Measurements from ENCODE around the gene TRIM29. TPM values are rescaled to one million over a fixed set of nuclear protein-coding genes. Genes with fewer than 3 reads are reported as not detected.

TRIM29 gene
- total and polyA plus RNA-seq, 12 donors: 0.24 to 4.3 (median 1.1) TPM; not detected in 3

DNA sequence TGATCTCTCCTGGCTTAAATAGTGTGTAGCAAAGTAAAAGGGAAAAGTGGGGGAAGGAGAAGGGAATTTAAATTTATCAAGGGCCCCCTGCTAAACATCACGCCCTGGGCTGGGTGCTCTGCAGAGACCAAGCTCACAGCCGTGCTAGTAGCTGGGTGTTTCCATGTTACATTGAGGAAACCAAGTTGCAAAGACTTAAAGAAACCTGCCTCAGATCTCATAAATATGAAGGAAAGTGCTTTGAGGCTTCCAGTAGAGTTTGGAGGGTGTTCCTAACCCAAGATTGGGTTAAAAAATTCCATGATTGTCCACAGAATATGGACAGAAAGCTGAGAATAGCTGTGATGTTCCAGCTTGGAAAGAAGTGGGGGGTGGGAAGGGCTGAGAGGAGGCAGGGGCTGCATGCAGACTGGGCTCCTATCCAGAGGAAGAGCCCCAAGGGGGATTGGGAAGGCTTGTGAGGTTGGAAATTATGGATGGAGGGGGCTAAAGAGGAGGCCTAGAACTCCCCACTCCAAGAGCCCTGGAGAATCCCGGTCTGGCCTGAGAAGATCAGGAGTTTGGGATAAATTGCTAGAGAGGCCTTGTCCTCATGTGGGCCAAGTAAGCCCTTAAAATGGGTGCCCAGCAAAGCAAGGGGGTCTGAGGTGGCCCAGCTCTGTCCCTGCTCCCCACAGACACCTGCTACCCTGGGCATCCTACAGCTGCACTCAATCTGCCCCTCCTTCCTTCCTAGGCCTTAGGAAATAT, 48.0 kb upstream of the TRIM29 start:
- Histone ChIP-seq H3K27me3 (no peaks in the 10 kb centered on the region), H3K4me1 (replicated peaks in 1 of 2) (peaks cover 18 to 36% of the 10 kb centered on the region in 2 donors), H3K9me3 (replicated peaks in 1 of 3) (no peaks in the 10 kb centered on the region), H3K27ac (peak overlapping the region in 3 of 5 donors; percentile 53 to 80 (median 68)), H3K4me3 (no peak overlapping the region), H3K36me3 (replicated peaks in 1 of 2) (no peaks in the 10 kb centered on the region)
- peak in 5 of 7 donors; percentile 5 to 27 (median 12) for DNase-seq
- intact Hi-C loops (cut with DNase I): no loop called here
- WGBS, 4 donors: 61 to 76% (median 70%) methylated on average over 3 of the region's 3 CpGs
- TF ChIP-seq, protein P1, sequence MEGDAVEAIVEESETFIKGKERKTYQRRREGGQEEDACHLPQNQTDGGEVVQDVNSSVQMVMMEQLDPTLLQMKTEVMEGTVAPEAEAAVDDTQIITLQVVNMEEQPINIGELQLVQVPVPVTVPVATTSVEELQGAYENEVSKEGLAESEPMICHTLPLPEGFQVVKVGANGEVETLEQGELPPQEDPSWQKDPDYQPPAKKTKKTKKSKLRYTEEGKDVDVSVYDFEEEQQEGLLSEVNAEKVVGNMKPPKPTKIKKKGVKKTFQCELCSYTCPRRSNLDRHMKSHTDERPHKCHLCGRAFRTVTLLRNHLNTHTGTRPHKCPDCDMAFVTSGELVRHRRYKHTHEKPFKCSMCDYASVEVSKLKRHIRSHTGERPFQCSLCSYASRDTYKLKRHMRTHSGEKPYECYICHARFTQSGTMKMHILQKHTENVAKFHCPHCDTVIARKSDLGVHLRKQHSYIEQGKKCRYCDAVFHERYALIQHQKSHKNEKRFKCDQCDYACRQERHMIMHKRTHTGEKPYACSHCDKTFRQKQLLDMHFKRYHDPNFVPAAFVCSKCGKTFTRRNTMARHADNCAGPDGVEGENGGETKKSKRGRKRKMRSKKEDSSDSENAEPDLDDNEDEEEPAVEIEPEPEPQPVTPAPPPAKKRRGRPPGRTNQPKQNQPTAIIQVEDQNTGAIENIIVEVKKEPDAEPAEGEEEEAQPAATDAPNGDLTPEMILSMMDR (IDR thresholded peaks at IDR 0.05): no peak
- no peak for TF ChIP-seq POLR2A (IDR thresholded peaks at IDR 0.05)

DNA sequence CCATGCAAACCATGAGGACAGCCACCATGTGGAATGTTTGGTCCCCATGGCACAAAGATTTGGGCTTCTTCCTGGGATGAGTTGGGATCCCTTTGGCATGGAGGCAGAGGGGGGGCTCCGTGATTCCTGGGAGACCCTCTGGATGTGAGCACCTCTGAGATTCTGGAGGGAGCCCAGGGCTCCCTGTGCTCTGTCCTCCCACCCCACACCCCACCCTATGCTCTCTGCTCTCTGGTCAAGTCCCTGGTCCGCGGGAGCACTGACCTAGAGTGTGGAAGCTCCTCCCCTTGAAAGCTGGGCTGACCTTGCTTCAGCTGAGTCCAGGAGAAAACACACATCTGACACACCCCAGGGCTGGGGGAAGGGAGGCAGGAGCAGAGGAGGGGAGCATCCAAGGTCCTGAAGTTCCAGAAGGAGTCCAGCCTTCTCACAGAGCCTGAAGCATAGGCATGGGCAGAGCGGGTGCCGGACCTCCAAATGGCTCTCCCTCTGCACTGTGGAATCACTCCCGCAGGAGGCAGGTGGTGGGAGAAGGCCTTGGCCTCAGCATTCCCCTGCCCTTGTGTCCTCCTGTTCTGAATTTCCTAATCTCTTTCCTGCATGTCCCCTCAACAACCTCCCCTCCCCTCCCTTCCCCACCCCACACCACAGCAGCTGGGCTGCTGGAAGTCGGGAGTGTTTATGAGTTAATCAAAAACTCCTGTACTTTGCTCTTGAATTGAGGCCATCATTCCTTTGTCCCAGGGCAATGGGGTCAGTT, 47.2 kb upstream of the TRIM29 start:
- 21 to 29% (median 23%) methylated on average over 7 of the region's 7 CpGs for WGBS, 4 donors
- intact Hi-C loops (cut with DNase I): no loop called here
- Histone ChIP-seq H3K4me3 (peak overlapping the region in 1 of 4 donors; percentile 7), H3K27me3 (no peaks in the 10 kb centered on the region), H3K9me3 (replicated peaks in 1 of 3) (no peaks in the 10 kb centered on the region), H3K4me1 (replicated peaks in 1 of 2) (peaks cover 18 to 36% of the 10 kb centered on the region in 2 donors), H3K36me3 (replicated peaks in 1 of 2) (no peaks in the 10 kb centered on the region), H3K27ac (peak overlapping the region in 4 of 5 donors; percentile 56 to 80 (median 64))
- DNase-seq: peak; percentile 82 to 94 (median 91)
- TF ChIP-seq, protein P1 (IDR thresholded peaks at IDR 0.05): no peak
- TF ChIP-seq POLR2A (IDR thresholded peaks at IDR 0.05): peak in 1 of 2 donors; percentile 70

DNA sequence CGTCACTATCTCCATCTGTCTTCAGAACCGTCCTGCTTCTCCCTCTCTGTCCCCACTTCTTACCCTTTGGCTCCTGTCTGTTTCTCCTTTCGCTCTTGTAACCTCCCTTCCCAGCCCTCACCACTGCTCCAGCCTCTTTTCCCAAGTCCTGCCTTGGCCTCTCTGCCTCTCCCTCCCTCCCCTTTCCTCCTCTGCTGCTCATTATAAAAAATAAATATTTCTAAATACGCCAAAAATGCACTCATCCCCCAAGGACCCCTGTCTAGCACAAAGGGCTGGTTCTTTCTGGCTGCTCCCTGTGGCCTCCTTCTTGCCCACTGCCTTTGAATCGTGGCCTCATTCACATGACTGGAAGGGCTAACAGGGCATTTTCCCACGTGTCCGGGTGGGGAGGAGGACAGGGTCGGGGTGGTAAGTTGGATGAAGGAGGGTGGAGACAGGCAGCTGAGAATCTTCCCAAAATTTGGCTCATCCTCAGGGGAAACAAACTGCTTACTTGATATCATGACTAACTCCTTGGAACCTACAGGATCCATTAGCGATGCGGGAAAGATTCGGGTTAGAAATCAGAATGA, 46.5 kb upstream of the TRIM29 start:
- Histone ChIP-seq H3K4me3 (peak overlapping the region in 1 of 4 donors; percentile 7), H3K27ac (peak overlapping the region in 4 of 5 donors; percentile 56 to 80 (median 64)), H3K27me3 (no peaks in the 10 kb centered on the region), H3K4me1 (replicated peaks in 1 of 2) (peaks cover 18 to 36% of the 10 kb centered on the region in 2 donors), H3K36me3 (replicated peaks in 1 of 2) (no peaks in the 10 kb centered on the region), H3K9me3 (replicated peaks in 1 of 3) (no peaks in the 10 kb centered on the region)
- TF ChIP-seq, protein P1 (IDR thresholded peaks at IDR 0.05): no peak
- TF ChIP-seq POLR2A (IDR thresholded peaks at IDR 0.05): no peak
- intact Hi-C loops (cut with DNase I): no loop called here
- 54 to 67% (median 61%) methylated on average over 11 of the region's 11 CpGs for WGBS, 4 donors
- peak in 5 of 7 donors; percentile 11 to 48 (median 28) for DNase-seq

DNA sequence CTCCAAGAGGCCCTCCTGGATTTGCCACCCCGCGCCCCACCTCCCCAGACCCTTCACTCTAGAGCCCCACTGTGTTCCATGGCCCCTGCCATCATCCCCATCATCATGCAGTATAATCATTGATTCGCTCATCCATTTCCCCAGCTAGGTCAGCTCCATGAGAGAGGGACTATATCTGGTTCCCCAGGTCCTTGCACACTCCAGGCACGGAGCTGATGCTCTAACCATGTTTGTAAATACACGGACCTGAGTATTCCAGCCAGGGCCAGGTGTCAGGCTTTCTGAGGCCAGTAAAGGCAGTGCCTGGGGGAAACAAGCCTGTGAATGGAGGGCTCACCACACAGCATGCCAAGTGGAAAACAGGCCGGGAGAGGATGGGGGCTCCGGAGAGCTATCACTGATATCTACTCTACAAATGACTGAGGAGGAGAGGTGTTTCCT, 45.8 kb upstream of the TRIM29 start:
- H3K4me1 ChIP-seq (replicated peaks in 1 of 2): peaks cover 18 to 36% of the 10 kb centered on the region in 2 donors
- H3K27me3 ChIP-seq: no peaks in the 10 kb centered on the region
- peak overlapping the region in 1 of 5 donors; percentile 80 for H3K27ac ChIP-seq

More for the DNA sequence above, 45.8 kb upstream of the TRIM29 start:
- DNase-seq: peak in 2 of 7 donors; percentile 16 to 44
- WGBS, 4 donors: 88 to 95% (median 94%) methylated on average over 7 of the region's 7 CpGs
- H3K9me3 ChIP-seq (replicated peaks in 1 of 3): no peaks in the 10 kb centered on the region
- H3K4me3 ChIP-seq: no peak overlapping the region
- H3K36me3 ChIP-seq (replicated peaks in 1 of 2): no peaks in the 10 kb centered on the region
- TF ChIP-seq POLR2A (IDR thresholded peaks at IDR 0.05): no peak
- TF ChIP-seq, protein P1 (IDR thresholded peaks at IDR 0.05): no peak
- intact Hi-C loops (cut with DNase I): no loop called here
